ENCODE data around the gene DOCK1. TPM values are rescaled to one million over a fixed set of nuclear protein-coding genes. Genes with fewer than 3 reads are reported as not detected.

The DOCK1 gene
- polyA plus RNA-seq, 1 donor from 2014 or later = 2.7 TPM

GRCh38 chr10:127435246-127435645 lies 530.0 kb downstream of the DOCK1 start:
- TF ChIP-seq CTCF (IDR thresholded peaks at IDR 0.05; ENCODE audit: poor library complexity, severe bottlenecking) (no peak), SMC3 (conservative IDR thresholded peaks at IDR 0.05; ENCODE audit: poor library complexity) (no peak)
- Histone ChIP-seq H3F3A (ENCODE audit: insufficient read depth, low read length, poor library complexity, severe bottlenecking) (no peaks in the 10 kb centered on the region), H3K36me3 (ENCODE audit: insufficient read depth, low read length) (no peaks in the 10 kb centered on the region), H3K4me2 (ENCODE audit: low read length) (no peak overlapping the region), H3K9me3 (ENCODE audit: low read length) (no peaks in the 10 kb centered on the region), H3K27me3 (ENCODE audit: insufficient read depth, low read depth, low read length) (no peaks in the 10 kb centered on the region), H4K20me1 (ENCODE audit: insufficient read depth) (no peaks in the 10 kb centered on the region), H3K79me2 (replicated peaks; ENCODE audit: insufficient read depth, low read length) (no peaks in the 10 kb centered on the region), H2AFZ (ENCODE audit: low read depth, low read length) (no peak overlapping the region), H3K27ac (ENCODE audit: low read length) (no peak overlapping the region), H3K9me2 (ENCODE audit: insufficient read depth, low read length) (no peaks in the 10 kb centered on the region), H3K9ac (ENCODE audit: low read length) (no peak overlapping the region), H3K4me3 (ENCODE audit: low read length) (no peak overlapping the region)

DNA sequence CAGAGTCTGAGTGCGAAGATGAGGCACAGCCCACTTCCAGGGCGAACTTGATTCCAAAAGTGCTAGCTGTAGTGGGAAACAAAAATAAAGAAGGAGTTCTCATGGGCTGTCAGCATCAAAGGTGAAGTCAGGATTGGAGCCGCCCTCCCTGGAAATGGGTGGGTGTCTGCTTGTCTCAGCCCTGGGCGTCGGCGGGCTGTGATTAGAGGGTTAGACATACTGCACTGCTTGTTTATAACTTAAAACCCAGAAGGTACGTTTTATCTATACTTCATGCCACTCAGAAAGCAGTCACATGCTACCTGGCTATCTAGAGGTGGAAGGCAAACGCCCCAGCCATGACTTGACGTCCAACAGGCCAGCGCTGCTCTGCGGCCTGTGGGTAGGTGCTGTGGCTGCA lies 535.1 kb downstream of the DOCK1 start:
- no peak for TF ChIP-seq CTCF (IDR thresholded peaks at IDR 0.05; ENCODE audit: poor library complexity, severe bottlenecking)
- no peak for TF ChIP-seq POLR2AphosphoS5 (IDR thresholded peaks at IDR 0.05)

DNA sequence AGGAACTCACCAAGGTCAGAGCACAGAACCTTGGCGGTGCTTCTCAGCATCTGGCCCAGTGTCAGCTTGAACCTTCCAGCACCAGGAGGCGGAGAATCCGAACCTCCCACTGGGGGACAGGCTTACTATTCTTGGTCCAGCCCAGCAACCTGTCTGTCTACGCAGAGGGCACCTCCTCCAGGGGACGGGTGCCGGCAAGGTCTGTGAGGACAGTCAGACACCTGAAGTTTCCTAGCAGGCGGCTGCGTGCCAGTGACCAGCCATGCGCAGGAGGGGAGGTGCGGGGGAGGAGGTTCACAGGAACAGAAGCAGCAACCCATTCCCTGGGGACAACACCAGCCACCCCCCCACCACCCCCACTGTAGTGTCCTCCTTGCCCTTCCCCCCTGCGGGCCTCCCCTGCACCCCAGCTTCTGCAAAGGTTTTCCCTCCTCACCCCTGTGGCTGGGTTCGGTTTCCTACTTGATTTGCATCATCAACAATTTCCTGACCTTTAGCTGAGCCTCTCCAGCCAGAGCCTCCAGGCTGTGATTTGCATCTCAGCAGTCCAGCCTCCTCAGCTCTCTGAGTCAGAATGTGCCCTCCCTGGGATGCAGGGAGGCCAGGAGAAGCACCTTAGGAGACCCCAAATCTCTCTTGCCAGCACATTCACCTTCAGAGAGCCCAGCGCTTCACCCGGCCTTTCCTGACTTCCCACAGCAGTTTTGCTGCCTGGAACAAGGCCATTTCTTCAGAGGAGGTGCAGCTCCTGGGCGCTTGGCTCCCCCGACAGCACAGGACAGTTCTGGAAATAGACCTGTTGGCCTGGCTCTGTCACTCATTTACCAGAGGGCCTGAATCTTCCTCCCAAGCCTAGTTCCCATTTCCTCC lies 536.4 kb downstream of the DOCK1 start:
- TF ChIP-seq SMC3 (conservative IDR thresholded peaks at IDR 0.05; ENCODE audit: poor library complexity) = no peak
- TF ChIP-seq EP300 (conservative IDR thresholded peaks at IDR 0.05; ENCODE audit: poor library complexity, severe bottlenecking) = no peak
- no peak for TF ChIP-seq TAF1 (IDR thresholded peaks at IDR 0.05; ENCODE audit: low read depth)
- TF ChIP-seq, protein P1, sequence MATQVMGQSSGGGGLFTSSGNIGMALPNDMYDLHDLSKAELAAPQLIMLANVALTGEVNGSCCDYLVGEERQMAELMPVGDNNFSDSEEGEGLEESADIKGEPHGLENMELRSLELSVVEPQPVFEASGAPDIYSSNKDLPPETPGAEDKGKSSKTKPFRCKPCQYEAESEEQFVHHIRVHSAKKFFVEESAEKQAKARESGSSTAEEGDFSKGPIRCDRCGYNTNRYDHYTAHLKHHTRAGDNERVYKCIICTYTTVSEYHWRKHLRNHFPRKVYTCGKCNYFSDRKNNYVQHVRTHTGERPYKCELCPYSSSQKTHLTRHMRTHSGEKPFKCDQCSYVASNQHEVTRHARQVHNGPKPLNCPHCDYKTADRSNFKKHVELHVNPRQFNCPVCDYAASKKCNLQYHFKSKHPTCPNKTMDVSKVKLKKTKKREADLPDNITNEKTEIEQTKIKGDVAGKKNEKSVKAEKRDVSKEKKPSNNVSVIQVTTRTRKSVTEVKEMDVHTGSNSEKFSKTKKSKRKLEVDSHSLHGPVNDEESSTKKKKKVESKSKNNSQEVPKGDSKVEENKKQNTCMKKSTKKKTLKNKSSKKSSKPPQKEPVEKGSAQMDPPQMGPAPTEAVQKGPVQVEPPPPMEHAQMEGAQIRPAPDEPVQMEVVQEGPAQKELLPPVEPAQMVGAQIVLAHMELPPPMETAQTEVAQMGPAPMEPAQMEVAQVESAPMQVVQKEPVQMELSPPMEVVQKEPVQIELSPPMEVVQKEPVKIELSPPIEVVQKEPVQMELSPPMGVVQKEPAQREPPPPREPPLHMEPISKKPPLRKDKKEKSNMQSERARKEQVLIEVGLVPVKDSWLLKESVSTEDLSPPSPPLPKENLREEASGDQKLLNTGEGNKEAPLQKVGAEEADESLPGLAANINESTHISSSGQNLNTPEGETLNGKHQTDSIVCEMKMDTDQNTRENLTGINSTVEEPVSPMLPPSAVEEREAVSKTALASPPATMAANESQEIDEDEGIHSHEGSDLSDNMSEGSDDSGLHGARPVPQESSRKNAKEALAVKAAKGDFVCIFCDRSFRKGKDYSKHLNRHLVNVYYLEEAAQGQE (IDR thresholded peaks at IDR 0.05; ENCODE audit: borderline replicate concordance) = no peak
- no peak for TF ChIP-seq EZH2 (IDR thresholded peaks at IDR 0.05; ENCODE audit: borderline replicate concordance, insufficient read depth, low read length, poor library complexity, severe bottlenecking)
- TF ChIP-seq RAD21 (conservative IDR thresholded peaks at IDR 0.05) = no peak
- TF ChIP-seq MXI1 (conservative IDR thresholded peaks at IDR 0.05; ENCODE audit: poor library complexity, severe bottlenecking) = no peak
- TF ChIP-seq POLR2AphosphoS5 (IDR thresholded peaks at IDR 0.05) = no peak
- no peak for TF ChIP-seq CTCF (IDR thresholded peaks at IDR 0.05; ENCODE audit: poor library complexity, severe bottlenecking)
- H3K4me3 ChIP-seq (ENCODE audit: low read length) = no peak overlapping the region
- no peaks in the 10 kb centered on the region for H3K9me2 ChIP-seq (ENCODE audit: insufficient read depth, low read length)
- H2AFZ ChIP-seq (ENCODE audit: low read depth, low read length) = no peak overlapping the region
- no peaks in the 10 kb centered on the region for H3K27me3 ChIP-seq (ENCODE audit: insufficient read depth, low read depth, low read length)
- no peaks in the 10 kb centered on the region for H3K9me3 ChIP-seq (ENCODE audit: low read length)
- no peak overlapping the region for H3K9ac ChIP-seq (ENCODE audit: low read length)
- no peak overlapping the region for H3K4me2 ChIP-seq (ENCODE audit: low read length)
- H3K36me3 ChIP-seq (ENCODE audit: insufficient read depth, low read length) = no peaks in the 10 kb centered on the region
- no peak overlapping the region for H3K27ac ChIP-seq (ENCODE audit: low read length)
- no peaks in the 10 kb centered on the region for H3K79me2 ChIP-seq (replicated peaks; ENCODE audit: insufficient read depth, low read length)
- H4K20me1 ChIP-seq (ENCODE audit: insufficient read depth) = no peaks in the 10 kb centered on the region
- no peaks in the 10 kb centered on the region for H3F3A ChIP-seq (ENCODE audit: insufficient read depth, low read length, poor library complexity, severe bottlenecking)

More for the DNA sequence above, 535.1 kb downstream of the DOCK1 start:
- H3K79me2 ChIP-seq (replicated peaks; ENCODE audit: insufficient read depth, low read length) = no peaks in the 10 kb centered on the region
- H4K20me1 ChIP-seq (ENCODE audit: insufficient read depth) = no peaks in the 10 kb centered on the region
- H3K9ac ChIP-seq (ENCODE audit: low read length) = no peak overlapping the region
- H3K4me3 ChIP-seq (ENCODE audit: low read length) = no peak overlapping the region
- H2AFZ ChIP-seq (ENCODE audit: low read depth, low read length) = no peak overlapping the region
- no peaks in the 10 kb centered on the region for H3K36me3 ChIP-seq (ENCODE audit: insufficient read depth, low read length)
- H3K4me2 ChIP-seq (ENCODE audit: low read length) = no peak overlapping the region
- H3F3A ChIP-seq (ENCODE audit: insufficient read depth, low read length, poor library complexity, severe bottlenecking) = no peaks in the 10 kb centered on the region
- H3K9me3 ChIP-seq (ENCODE audit: low read length) = no peaks in the 10 kb centered on the region
- no peak overlapping the region for H3K27ac ChIP-seq (ENCODE audit: low read length)
- H3K9me2 ChIP-seq (ENCODE audit: insufficient read depth, low read length) = no peaks in the 10 kb centered on the region
- no peaks in the 10 kb centered on the region for H3K27me3 ChIP-seq (ENCODE audit: insufficient read depth, low read depth, low read length)

Measured in neural cell (in vitro differentiated cells).